GM18861 (cell line): ENCODE results near the gene YIPF4.
"Not testable (repeated sequence)": the region's sequence is repeated elsewhere in the genome, so short reads cannot be mapped to it uniquely, and the experiment has no call there.

Experiments
- ATAC-seq: cut with Tn5 transposase; IDR thresholded peaks from one replicate; pipeline ENCODE4 v1.9.1; 2021; ENCODE audit not compliant: unreplicated experiment

YIPF4 gene

DNA sequence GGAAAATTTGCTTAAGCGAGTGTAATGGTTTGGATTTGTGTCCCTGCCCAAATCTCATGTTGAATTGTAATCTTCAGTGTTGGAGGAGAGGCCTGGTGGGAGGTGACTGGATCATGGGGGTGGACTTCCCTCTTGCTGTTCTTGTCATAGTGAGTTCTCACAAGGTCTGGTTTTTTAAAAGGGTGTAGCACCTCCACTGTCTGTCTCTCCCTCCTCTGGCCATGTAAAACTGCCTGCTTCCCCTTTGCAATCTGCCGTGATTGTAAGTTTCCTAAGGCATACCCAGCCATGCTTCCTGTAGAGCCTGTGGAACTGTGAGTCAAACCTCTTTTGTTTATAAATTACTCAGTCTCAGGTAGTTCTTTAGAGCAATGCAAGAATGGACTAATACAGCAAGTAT, 6.6 kb downstream of the YIPF4 start:
- no peak for ATAC-seq

DNA sequence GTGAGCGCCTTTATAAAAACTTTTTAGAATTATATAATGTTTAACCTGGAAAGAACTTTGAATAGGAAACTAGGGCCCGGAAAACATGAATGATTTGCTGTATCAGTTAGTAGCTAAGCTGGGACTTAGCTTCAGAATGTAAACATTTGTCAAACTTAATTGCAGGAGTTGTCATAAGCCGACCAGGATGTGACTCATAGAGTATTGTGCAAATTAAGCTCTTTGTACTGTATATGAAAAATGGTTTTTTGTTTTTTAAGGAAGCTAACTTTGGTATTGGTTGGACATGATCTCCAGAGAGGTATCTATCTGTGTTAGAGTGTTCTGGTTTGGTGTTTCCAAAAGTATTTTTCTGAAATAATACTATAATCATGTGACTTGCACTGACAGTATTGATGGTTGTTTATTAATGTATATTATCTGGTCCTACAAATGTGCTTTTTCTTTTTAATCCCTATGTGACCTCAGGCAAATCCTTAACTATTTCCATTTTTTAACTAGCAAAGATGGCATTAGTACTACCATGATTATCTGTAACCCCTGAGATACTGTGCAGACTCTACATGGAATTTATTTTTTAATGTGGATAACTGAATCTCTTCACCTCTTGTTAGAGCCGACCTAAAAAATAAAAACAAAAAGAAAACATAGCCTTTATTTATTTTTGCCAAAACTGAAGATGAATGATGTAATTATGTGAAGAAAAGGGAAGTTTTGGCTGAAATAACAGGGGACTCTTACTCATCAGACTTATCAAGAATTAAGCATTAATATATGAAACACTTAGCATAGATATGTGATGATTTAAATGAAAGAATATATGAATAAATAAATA, 11.7 kb downstream of the YIPF4 start:
- ATAC-seq = no peak

GRCh38 chr2:32290000-32290339, 12.3 kb downstream of the YIPF4 start:
- ATAC-seq = no peak

- ATAC-seq = no peak
These were observed 14.0 kb downstream of the YIPF4 start for GRCh38 chr2:32291746-32292145.

DNA sequence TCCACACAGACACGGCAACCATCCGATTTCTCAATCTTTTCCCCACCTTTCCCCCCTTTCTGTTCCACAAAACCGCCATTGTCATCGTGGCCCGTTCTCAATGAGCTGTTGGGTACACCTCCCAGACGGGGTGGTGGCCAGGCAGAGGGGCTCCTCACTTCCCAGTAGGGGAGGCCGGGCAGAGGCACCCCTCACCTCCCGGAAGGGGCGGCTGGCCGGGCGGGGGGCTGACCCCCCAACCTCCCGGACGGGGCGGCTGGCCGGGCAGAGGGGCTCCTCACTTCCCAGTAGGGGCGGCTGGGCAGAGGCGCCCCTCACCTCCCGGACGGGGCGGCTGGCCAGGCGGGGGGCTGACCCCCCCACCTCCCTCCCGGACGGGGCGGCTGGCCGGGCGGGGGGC, 15.8 kb downstream of the YIPF4 start:
- not testable (repeated sequence) for ATAC-seq

DNA sequence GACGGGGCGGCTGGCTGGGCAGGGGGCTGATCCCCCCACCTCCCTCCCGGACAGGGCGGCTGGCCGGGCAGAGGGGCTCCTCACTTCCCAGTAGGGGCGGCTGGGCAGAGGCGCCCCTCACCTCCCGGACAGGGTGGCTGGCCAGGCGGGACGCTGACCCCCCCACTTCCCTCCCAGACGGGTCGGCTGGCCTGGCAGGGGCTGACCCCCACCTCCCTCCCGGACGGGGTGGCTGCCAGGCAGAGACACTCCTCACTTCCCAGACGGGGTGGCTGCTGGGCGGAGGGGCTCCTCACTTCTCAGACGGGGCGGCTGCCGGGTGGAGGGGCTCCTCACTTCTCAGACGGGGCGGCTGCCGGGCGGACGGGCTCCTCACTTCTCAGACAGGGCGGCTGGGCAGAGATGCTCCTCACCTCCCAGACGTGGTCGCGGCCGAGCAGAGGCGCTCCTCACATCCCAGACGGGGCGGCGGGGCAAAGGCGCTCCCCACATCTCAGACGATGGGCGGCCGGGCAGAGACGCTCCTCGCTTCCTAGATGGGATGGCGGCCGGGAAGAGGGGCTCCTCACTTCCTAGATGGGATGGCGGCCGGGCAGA, 16.4 kb downstream of the YIPF4 start:
- ATAC-seq = not testable (repeated sequence)

DNA sequence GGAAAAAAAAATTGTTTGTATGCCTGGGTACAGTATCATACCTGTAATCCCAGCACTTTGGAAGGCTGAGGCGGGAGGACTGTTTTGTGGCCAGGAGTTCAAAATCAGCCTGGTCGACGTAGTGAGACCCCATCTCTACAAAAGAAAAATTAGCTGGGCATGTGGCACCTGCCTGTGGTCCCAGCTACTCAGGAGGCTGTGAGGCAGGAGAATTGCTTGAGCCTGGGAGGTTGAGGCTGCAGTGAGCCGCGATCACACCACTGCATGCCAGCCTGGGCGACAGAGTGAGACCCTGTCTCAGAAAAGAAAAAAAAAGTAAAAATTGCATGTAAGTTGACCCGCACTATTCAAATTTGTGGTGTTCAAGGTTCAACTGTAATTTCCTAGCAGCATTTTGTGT, 32.9 kb downstream of the YIPF4 start:
- ATAC-seq = no peak

GRCh38 chr2:32314886-32315285, 37.2 kb downstream of the YIPF4 start:
- no peak for ATAC-seq

GRCh38 chr2:32328679-32329078, 51.0 kb downstream of the YIPF4 start:
- ATAC-seq = not testable (repeated sequence)

- not testable (repeated sequence) for ATAC-seq
These were observed 51.7 kb downstream of the YIPF4 start for GRCh38 chr2:32329180-32329980.

GRCh38 chr2:32330136-32330535, 52.4 kb downstream of the YIPF4 start:
- ATAC-seq = no peak

- ATAC-seq = no peak
These were observed 65.1 kb downstream of the YIPF4 start for GRCh38 chr2:32342801-32343200.

GRCh38 chr2:32350797-32351196, 73.1 kb downstream of the YIPF4 start:
- not testable (repeated sequence) for ATAC-seq

DNA sequence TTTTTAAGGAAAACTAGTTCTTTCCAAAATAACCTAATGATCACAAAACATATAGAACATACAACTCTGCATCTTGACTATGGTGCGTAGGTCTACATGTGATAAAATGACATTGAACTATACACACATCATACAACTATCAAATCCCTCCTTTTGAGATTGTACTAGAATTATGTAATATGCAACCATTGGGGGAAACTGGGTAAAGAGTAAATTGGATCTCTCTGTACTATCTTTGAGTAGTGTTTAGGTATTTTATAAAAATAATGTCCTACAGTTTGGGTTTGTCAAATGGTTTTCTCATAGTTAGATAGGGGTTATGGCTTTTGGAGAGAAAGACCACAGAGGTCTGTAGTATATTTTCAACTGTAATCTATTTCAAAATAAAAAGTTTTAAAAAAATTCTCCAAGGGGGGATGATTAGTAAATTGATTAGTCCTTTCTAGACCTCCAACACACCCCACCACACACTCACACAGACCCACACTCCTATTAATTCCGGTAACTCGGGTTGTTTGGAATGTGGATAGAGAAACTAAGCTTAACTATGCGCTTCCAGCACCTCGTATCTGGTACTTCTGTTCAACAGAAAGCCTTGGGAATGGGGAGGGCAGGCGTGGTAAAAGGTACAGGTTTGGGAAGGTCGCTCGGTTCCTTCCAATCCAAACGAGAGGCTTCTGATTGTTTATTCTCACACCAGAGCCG, 78.4 kb downstream of the YIPF4 start:
- no peak for ATAC-seq

- peak; percentile 66 for ATAC-seq
These were observed 79.1 kb downstream of the YIPF4 start, which contains the start of gene BIRC6 for GRCh38 chr2:32356681-32357317. Gene BIRC6, plus strand, starts transcription at chr2:32357023. Its CDS starts 139 bp downstream, at chr2:32357162.

DNA sequence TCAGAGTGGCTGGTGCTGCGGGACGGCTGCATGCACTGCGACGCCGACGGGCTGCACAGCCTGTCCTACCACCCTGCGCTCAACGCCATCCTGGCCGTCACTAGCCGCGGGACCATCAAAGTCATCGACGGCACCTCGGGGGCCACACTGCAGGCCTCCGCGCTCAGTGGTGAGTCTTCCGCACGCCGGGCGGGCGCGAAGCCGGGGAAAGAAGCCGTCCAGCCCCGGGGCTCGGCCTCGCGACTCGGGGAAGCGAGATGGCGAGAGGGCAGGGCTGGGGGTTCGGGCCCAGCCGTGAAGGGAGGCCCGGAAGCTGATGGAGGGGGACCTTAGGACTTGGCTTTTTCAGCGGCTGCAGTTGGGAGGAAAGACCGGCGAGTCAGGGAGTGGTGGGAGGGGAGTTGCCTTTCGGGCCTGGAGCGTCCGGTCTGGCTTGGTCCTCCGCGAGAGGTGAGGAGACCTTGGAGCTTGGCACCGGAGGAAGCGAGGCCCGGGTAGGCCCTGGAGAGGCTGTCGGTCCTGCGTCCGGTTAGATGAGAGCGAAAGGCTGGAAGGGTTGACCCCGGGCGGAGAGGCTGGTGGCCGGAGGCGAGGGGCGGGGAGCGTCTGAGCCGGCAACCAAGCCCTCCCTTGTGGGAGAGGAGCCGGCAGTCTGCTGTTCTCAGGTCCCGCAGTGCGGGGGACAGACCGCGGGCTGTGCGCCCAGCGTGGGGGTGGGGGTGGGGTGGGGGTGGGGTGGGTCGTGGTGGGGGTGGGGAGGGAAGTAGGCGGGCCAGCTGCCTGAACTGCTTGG, 79.8 kb downstream of the YIPF4 start:
- ATAC-seq = no peak

DNA sequence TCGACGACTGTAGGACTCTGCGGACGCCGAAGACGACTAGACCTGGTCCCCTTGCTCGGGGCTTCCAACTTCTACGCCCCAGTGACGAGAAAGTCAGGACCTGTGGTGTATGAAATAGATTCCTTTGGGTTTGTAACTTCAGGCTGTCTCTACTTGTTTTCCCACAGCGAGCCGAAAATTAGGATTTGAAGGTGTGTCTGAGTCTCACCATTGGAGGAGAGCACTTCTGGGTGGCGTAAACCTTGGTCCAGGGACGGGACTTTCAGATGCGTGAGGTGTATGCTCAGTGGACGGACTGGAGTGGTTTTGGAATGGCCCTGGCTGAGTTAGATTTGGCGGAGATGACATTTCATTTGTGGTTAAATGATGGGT, 80.4 kb downstream of the YIPF4 start:
- no peak for ATAC-seq

GRCh38 chr2:32360416-32360815, 82.7 kb downstream of the YIPF4 start:
- no peak for ATAC-seq

DNA sequence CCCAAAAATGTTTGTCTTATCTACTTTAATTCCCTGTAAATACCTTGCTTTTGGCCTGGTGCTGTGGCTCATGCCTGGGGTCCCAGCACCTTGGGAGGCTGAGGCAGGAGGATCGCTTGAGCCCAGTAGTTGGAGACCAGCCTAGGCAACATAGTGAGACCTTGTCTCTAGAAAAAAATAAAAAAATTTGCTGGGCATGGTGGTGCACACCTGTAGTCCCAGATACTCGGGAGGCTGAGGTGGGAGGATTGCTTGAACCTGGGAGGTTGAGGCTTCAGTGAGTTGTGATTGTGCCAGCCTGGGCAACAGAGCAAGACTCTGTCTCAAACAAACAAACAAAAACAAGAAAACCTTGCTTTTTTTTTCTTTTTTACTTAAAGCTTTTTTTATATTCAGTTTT, 85.3 kb downstream of the YIPF4 start:
- not testable (repeated sequence) for ATAC-seq

- ATAC-seq = peak; percentile 68
These were observed 85.9 kb downstream of the YIPF4 start for GRCh38 chr2:32363597-32363996.
